Right ventricle myocardium inferior (tissue), 1 donor: Measurements from ENCODE around the gene PIK3R5. TPM values are rescaled to one million over a fixed set of nuclear protein-coding genes. Genes with fewer than 3 reads are reported as not detected.
"Not testable (repeated sequence)": the region's sequence is repeated elsewhere in the genome, so short reads cannot be mapped to it uniquely, and the experiment has no call there.

ENCODE experiments used
- ATAC-seq: fragments of 200-7000 bp; cut with Tn5 transposase; one replicate; pipeline ENCODE4 v1.9.1; 2020; ENCODE audit warnings: mild to moderate bottlenecking, moderate library complexity
- DNase-seq: peaks from one replicate; pipeline ENCODE4 v3.0.0; 2021; ENCODE audit errors: missing footprints
- intact Hi-C: fragments of 100-400 bp; cut with DNase I; formaldehyde crosslinking; loops from one replicate; pipeline ENCODE4 v1.11.0; 2022
- total RNA-seq: library from RNA; stranded (reverse); fragmentation: NEBNext Ultra II Directional; extraction: Animal tissue kit (Norgen Biotek cat#: 25700); gene quantifications from one replicate; pipeline ENCODE4 v1.2.1, GENCODE V29; 2021
- donor health status: DM: no; HTN: yes; CAD: no; lungs with severe emphysema.

Gene PIK3R5
- total RNA-seq, 1 donor from 2014 or later: 2.8 TPM

- ATAC-seq: no peak
- intact Hi-C loops: no loop called here
- DNase-seq: no peak
Observed at GRCh38 chr17:8872036-8872704, 93.3 kb downstream of the PIK3R5 start.

DNA sequence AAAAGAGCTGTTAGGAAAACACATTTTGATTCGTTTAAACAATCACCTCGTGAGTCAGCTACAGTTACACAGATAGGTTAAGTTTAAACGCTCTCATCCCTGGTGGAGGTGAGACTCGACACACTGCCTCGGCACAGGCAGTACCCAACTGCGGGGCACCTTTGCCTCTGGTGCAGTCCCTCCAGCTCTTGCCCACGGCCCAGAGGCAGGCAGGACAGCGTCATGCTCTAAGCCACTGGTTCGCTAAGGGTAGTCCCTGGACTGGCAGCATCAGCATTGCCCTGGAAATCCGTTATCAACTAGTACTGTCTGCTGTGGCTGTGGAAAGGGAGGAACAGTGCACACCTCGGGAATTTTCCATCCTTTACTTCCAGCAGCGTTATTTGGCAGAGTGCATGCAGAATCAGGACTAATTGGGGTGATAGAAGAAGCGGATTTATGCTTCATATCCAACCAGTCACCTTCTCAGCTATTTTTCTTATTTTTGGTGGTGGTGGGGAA, 94.4 kb downstream of the PIK3R5 start:
- DNase-seq (no peak), ATAC-seq (no peak)
- intact Hi-C loops: no loop called here

DNA sequence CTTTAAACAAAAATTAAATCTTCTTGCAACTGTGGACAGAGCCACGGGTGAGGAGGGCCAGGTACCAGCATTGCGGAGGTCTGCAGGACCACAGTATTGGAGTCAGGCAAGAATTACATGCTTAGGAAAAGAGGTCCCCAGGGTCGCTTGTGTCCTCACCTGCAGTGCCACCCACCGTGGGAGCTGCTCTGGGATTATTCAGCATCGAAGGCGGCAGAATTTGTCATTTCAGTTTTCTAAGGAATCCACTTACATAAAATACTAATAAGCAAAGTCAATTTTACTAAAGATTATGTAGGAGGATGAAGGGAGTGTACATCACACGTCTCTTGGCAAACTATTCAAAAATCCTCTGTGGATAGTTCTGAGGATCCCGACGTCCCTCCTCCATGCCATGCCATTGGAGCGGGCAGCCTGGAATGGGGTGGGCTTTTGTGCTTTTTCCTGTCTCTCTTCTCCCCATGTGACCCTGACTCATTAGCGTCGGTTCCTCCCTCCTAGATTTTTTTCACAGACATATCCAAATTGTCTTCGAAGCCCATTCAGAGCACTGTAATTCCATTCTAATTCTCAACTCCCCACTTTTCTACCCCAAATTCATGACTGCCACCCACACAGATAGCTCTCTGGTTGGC, 95.0 kb downstream of the PIK3R5 start:
- intact Hi-C loops: no loop called here
- no peak for ATAC-seq
- DNase-seq: no peak

DNA sequence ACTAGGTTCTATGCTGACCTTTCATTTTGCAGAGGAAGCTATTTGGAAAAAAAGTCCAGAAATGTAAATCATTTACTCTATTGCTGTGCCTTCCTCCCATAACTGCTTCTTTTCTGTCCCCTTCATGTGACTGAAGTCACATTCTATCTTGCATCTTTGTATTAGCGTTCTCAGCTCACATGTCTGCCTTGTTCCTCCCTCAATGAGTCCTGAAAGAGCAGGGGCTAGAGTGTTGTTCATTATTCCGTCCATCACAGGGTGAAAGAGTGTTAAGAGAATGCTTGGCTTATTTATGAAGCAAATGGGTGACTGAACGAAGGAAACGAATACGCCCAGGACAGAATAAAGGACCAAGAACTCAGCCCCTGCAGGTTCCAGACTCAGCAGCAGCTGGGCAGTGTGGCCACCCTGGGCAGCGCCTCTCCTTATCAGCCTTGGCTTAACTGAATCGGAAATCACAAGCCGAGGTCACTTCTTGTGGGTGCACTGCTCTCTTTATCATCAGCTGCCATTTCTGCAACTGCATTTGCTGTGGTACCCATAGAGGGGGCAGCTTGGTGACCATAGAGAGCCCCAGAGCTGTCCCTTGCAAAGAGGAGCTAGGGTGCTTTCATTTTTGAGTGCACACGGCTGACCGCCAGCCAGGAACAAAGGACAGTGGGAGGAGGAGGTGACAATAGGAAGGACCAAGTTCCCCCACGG, 96.2 kb downstream of the PIK3R5 start:
- intact Hi-C loops: no loop called here
- ATAC-seq: peak; percentile 10
- DNase-seq: no peak

DNA sequence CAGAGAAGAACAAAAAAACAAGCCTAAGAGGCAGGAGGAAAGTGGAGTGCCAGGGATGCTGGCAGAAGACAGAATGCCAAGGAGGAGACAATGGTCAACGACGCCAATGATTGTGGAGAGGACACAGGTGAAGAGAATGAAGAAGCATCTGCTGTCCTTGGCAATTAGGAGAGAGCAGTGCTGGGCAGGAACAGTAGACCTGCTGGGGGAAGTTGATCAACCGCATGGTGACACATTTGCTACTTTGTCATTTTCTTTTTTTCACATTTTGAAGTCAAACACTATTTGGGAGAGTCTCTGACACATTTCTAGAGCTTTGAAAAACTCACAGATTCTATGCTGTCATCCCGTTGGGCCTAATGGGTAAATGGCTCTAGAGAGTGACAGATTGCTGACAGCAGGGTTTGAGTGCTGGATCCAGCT, 97.0 kb downstream of the PIK3R5 start:
- DNase-seq (no peak), ATAC-seq (no peak)
- intact Hi-C loops: no loop called here

DNA sequence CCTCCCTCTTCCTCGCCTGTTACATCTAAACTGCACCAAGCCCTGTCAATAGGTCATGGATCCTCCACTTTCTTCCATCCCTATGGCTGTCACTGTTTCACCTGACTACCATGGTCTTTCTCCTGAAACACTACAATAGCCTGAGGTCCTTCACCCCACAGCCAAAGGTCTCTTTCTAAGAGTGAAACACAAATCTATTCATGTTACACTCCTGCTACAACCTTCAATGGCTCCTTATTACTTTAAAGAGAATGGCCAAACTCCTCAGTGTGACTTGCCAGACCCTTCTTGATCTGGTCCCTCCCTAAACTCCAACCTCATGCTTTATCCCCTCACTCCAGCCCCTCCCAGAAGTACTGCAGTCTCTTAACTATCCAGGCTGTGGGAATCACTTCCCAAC, 97.4 kb downstream of the PIK3R5 start:
- ATAC-seq (no peak), DNase-seq (no peak)
- intact Hi-C loops: no loop called here

- ATAC-seq (no peak), DNase-seq (no peak)
- intact Hi-C loops: no loop called here
Observed at GRCh38 chr17:8867361-8867981, 98.0 kb downstream of the PIK3R5 start, which contains the start of gene PIK3R6. Gene PIK3R6 (minus strand): TSS chr17:8867674. CDS start chr17:8849794, 17,880 bp downstream.

- intact Hi-C loops: no loop called here
- ATAC-seq: no peak
- no peak for DNase-seq
Observed at GRCh38 chr17:8865811-8866210, 99.7 kb downstream of the PIK3R5 start.

GRCh38 chr17:8865385-8865784, 100.1 kb downstream of the PIK3R5 start:
- intact Hi-C loops: no loop called here
- ATAC-seq (no peak), DNase-seq (no peak)

DNA sequence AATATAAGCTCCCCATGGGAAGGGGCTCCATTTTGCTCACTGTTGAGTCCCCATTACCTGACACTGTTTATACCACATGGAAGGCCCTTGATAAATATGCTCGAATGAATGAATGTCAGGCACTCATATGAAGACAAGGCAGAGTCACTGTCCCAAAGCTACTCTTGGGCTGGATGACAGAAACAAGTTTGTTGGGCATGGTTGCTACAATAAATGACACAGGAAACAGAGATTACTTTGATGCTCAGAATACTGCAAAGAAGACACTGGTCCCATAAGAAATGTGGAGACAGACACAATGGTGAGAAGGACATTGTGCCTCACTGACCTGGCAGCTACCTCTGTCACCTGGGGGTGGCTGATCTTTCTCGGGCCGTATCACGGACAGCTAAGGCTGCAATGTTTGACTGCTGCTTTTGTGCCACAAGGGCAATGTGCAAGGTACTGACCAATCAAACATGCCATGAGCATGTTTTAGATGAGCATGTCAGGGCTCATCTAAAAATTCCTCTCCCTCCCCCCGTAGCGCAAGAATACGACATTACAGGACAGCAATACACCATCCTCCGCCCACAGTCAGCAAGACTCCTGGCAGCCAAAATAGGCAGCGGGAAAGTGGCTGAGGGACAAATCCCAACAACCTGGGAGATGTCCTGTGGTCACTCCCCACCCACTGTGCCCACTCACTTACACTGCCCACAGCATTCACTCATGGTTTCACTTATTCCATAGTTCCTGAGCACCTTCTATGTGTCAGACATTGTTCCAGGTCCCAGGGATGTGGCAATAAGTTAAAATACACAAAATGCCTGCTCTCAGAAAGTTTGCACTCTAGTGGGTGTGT, 103.1 kb downstream of the PIK3R5 start:
- DNase-seq (no peak), ATAC-seq (no peak)
- intact Hi-C loops: no loop called here

DNA sequence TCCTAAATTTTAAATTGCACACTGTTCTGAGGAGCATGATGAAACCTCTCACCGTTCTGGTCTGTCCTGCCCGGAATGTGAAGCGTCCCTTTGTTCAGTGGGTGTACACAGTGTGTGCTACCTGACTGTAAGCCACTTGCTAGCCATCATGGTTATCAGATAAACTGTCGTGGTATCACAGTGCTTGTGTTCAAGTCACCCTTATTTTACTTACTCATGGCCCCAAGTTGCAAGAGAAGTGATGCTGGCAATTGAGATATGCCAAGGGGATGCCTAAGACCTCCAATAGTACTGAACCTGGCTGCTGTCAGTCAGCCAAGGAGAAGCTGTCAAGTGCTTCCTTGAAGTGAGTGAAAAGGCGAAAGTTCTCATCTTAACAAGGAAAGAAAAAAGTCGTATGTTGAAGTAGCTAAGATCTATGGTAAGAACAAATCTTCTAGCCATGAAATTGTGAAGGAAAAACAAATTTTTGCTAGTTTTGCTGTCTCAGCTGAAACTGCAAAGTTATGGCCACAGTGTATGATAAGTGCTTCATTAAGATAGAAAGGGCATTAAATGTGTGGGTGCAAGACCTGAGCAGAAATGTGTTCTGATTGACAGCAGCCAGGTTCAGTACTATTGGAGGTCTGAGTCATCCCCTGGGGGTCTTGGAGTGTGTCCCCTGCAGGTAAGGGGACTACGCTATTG, 103.9 kb downstream of the PIK3R5 start:
- DNase-seq: no peak
- no peak for ATAC-seq
- intact Hi-C loops: no loop called here

DNA sequence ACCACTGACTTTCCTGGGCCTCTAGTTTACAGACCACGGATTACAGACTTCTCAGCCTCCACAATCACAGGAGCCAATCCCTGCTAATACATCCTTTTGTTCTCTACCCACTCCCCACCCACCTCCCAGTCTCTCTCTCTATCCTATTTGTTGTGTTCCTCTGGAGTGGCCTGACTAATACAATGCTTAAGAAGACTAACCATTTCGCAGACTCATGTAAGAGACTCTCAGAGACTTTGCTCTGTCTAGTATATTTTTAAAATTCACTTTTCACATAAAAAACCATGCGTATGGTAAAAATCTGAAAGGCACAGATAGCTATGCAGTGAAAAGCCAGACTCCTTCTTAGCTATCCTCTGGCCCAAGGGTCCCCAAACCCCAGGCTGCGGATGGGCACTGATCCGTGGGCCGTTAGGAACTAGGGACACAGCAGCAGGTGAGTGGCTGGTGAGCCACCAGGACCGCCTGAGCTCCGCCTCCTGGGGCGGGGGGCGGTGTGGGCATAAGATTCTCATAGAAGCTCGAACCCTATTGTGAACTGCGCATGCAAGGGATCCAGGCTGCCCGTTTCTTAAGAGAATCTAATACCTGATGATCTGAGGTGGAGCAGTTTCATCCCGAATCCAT, 105.6 kb downstream of the PIK3R5 start:
- ATAC-seq (no peak), DNase-seq (no peak)
- intact Hi-C loops: no loop called here

DNA sequence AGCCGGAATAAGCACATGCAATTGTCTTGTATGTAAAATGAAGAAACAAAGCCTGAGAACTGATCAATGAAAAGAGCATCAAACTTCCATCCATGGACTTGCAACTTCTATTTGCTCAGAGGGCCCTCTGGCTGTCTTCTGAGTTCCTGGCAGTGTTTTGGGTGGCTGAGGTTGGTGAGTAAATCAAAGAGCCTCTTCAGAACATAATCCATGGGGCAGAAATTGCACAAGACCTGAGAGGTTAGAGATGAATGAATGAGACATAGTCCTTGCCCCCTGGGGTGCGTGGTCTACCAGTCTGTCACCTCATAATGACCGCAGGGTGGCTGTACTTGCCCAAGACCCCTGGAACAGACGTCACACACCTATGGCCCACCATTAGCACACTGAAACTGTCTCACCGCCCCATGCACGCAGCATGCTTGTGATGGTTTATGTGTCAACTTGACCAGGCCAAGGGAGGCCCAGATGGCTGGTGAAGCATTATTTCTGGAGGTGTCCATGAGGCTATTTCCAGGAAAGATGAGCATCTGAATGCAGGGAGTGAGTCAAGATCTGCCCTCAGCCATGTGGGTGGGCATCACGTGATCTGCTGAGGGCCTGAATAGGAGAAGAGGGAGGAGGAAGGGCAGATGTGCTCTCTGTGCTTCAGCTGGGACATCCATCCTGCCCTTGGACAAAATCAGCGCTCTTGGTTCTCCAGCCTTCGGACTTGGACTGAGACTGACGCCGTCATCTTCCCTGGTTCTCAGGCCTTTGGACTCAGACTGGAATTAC, 106.3 kb downstream of the PIK3R5 start:
- no peak for ATAC-seq
- intact Hi-C loops: no loop called here
- no peak for DNase-seq

- no peak for ATAC-seq
Observed at GRCh38 chr17:8857919-8858318, 107.6 kb downstream of the PIK3R5 start.

GRCh38 chr17:8856869-8857575, 108.5 kb downstream of the PIK3R5 start:
- peak; percentile 63 for ATAC-seq
- DNase-seq: no peak
- intact Hi-C loops: no loop called here

More at GRCh38 chr17:8857919-8858318, 107.6 kb downstream of the PIK3R5 start:
- intact Hi-C loops: no loop called here
- DNase-seq: no peak

DNA sequence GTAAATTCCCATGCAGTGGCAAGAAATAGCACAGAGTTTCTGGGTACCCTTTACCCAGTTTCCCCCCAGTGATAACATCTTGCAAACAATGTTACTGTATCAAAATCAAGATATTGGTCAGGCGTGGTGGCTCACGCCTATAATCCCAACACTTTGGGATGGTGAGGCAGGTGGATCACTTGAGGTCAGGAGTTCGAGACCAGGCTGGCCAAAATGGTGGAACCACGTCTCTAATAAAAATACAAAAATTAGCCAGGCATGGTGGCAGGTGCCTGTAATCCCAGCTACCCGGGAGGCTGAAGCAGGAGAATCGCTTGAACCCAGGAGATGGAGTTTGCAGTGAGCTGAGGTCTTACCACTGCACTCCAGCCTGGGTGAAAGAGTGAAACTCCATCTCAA, 109.3 kb downstream of the PIK3R5 start:
- DNase-seq, ATAC-seq, intact Hi-C loops: not testable (repeated sequence)
